PFSK-1 (cell line): ENCODE measurements around the gene SLIT3.

Experiments used
- POLR2AphosphoS5 ChIP-seq: IDR thresholded peaks from 2 replicates; pipeline ENCODE4 v1.6.1; 2012; ENCODE audit warnings: low read depth, mild to moderate bottlenecking, control low read depth, low read length, moderate library complexity
- SIN3A ChIP-seq: IDR thresholded peaks from 2 replicates; pipeline ENCODE4 v1.6.1; 2012; ENCODE audit warnings: mild to moderate bottlenecking, low read length, moderate library complexity, borderline replicate concordance; ENCODE audit not compliant: insufficient read depth
- TAF1 ChIP-seq: IDR thresholded peaks from 2 replicates; pipeline ENCODE4 v1.6.1; 2012; ENCODE audit warnings: low read length, control low read depth, borderline replicate concordance; ENCODE audit not compliant: insufficient read depth
- TF ChIP-seq, protein P1 (sequence below), 2 experiments: IDR thresholded peaks; 2 replicates each; pipeline versions ENCODE4 v1.6.1 to v1.8.0; 2011 to 2012; ENCODE audit warnings: low read depth in 2 of 2, low read length in 2 of 2, control low read depth in 1 of 2, inconsistent platforms in 1 of 2, mild to moderate bottlenecking in 1 of 2, moderate library complexity in 1 of 2; ENCODE audit not compliant: insufficient read depth in 1 of 2

DNA sequence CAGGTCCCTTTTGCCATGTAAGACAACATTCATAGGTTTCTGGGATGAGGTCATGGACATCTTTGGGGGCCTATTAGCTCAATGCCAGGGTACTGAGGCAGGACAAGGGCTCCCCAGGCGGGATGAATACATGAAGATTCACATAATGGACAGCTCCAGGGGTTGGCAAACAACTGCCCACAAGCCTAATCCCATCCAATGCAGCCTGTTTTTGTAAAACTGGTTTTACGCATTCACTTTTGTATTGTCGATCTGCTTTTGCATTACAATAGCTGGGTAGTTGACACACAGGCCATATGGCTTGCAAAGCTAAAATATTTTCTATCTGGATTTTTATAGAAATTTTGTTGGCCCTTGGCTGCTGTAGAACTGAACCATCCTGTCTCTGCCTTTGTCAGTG, 473.3 kb downstream of the SLIT3 start:
- TF ChIP-seq POLR2AphosphoS5 (no peak), TAF1 (no peak), SIN3A (no peak)
- TF ChIP-seq, protein P1, sequence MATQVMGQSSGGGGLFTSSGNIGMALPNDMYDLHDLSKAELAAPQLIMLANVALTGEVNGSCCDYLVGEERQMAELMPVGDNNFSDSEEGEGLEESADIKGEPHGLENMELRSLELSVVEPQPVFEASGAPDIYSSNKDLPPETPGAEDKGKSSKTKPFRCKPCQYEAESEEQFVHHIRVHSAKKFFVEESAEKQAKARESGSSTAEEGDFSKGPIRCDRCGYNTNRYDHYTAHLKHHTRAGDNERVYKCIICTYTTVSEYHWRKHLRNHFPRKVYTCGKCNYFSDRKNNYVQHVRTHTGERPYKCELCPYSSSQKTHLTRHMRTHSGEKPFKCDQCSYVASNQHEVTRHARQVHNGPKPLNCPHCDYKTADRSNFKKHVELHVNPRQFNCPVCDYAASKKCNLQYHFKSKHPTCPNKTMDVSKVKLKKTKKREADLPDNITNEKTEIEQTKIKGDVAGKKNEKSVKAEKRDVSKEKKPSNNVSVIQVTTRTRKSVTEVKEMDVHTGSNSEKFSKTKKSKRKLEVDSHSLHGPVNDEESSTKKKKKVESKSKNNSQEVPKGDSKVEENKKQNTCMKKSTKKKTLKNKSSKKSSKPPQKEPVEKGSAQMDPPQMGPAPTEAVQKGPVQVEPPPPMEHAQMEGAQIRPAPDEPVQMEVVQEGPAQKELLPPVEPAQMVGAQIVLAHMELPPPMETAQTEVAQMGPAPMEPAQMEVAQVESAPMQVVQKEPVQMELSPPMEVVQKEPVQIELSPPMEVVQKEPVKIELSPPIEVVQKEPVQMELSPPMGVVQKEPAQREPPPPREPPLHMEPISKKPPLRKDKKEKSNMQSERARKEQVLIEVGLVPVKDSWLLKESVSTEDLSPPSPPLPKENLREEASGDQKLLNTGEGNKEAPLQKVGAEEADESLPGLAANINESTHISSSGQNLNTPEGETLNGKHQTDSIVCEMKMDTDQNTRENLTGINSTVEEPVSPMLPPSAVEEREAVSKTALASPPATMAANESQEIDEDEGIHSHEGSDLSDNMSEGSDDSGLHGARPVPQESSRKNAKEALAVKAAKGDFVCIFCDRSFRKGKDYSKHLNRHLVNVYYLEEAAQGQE (IDR thresholded peaks at IDR 0.05; ENCODE audit: insufficient read depth in 1 of 2, low read depth in 2 of 2, low read length in 2 of 2) = no peak
